ENCODE data around the gene FUT9.

GRCh38 chr6:96246563-96246962, 230.8 kb downstream of the FUT9 start:
- TF ChIP-seq ZNF274 (IDR thresholded peaks at IDR 0.05; ENCODE audit: low read depth, low read length) = no peak
- no peak for TF ChIP-seq YY1 (IDR thresholded peaks at IDR 0.05; ENCODE audit: insufficient read depth, insufficient read length)

Data from NT2/D1 (cell line).